T-helper 2 cell treated with Interferon-gamma antibody and Interleukin-4, amounts not matched to agents 100 ng/mL and 5 ng/mL, for 36 hours (primary cell): ENCODE results near the gene RASAL2. TPM values are rescaled to one million over a fixed set of nuclear protein-coding genes. Genes with fewer than 3 reads are reported as not detected.
"Not testable (repeated sequence)": the region's sequence is repeated elsewhere in the genome, so short reads cannot be mapped to it uniquely, and the experiment has no call there.

Experiments
- intact Hi-C: fragments of 100-400 bp; cut with micrococcal nuclease; formaldehyde crosslinking; loops from one replicate; pipeline ENCODE4 v1.15.1; 2023
- total RNA-seq: library from RNA; stranded (reverse); gene quantifications from 2 replicates; pipeline ENCODE4 v1.2.3, GENCODE V29; 2022

The RASAL2 gene
- total RNA-seq, 1 donor from 2014 or later, result 0.05 TPM

DNA sequence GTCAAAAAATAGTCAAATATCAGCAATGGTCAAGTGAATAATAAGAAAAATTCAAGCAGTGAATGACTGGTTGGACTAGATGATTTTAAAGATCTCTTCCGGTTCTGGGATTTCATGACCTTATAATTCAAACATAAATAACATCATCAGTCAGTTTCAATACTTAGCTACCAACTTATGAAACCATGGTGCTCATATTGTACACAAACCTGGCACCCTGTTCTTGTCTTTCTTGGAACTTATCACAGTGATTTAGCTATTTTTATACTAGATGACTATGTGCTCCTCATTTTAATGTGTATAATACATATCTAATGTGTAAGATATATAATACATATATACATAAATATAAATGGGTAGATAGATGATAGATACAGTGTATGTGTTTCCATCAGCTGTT lies 245.9 kb downstream of the RASAL2 start:
- intact Hi-C loops, result no loop called here

DNA sequence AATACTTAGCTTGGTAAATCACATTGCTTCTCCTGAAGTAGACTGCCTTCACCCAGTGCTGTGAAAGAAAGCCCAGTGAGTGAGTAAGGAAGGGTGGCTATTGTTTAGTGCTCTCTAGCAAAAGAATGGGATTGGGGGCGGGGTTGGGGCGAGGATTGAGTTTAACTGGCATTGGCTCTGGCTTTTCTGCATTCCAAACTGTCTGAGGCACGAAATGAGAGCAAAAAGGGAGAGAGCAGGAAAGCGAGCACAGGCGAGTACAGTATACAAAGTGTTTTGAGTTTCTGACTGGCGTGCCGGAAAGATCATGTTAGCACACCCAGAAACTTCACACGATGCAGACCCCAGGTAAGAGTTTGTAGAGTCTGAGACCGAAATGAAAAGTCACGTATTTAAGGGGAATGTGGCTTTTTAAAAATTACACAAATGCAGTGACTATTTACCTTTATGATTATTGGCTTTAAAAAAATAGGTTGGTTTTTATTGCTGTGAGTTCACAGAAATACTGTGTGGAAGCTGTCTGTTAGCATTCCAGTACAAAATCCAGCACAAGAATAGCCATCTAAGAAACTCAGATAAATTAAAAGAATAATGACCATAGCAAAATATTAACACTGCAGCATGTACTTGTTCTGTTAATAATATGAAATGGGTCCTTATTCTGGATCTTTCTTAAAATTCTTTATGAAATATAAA lies 247.5 kb downstream of the RASAL2 start:
- intact Hi-C loops, result no loop called here

DNA sequence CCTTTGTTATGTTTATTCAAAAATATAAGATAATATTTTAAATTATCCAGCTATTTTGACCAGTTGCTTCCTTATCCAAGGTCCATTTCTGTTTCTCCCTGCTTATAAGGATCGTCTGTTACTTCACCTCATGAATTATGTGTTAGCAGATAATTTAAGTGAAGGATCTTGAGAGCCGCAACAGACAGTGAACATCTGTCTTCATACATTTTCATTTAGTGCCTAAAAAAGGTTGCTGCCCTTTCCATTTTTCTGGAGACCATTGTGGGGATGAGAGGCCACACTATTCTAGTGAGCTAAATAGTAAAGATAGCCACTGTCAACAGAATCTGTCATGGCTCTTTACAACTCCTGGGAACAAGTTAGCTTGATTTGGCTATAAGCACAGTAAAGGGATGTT lies 248.8 kb downstream of the RASAL2 start:
- intact Hi-C loops, result no loop called here

DNA sequence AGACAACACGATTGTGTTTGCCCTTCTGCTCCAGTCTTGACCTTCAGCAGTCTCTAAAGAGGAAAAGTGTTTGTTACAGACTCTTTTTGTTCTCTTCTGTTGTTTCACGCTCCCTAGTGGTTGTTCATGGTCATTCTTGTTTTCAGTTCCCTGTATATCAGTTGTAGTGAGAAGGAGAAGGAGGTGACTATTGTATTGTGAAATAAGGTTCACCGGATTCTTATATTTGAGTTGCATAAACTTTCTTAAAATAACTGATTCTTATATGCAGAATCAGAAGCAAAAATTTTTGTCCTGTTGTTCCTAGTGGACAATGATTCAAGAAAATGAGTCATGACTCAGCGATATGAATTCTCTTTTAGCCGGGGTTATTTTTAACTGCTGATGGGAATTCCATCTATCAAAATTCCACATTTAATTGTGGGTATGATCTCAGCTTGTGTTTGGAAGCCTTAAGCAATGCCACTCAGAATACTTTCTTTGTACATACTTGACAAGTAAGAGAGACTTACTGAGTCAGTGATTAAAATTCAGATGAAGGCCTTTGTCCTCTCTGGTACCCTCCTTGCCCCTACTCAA lies 250.7 kb downstream of the RASAL2 start:
- intact Hi-C loops, result no loop called here

DNA sequence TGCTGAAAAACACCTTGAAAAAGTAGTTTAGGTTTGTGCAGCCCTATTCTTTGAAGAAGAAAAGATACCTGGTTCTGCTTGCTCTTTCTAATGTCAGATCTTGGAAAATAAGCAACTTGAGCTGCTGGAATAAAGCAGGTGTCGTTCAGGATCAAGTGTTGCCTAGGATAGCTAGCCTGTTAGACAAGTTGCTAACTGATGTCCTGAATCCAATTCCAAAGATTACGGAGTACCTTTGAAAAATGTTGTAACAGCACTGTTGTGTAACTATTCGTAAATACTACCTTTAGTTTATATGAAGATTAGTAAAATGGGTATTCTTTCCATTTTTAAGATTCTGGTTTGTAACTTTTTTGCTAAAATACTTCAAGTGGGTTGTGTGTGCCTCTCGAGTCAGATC lies 251.3 kb downstream of the RASAL2 start:
- intact Hi-C loops, result no loop called here

DNA sequence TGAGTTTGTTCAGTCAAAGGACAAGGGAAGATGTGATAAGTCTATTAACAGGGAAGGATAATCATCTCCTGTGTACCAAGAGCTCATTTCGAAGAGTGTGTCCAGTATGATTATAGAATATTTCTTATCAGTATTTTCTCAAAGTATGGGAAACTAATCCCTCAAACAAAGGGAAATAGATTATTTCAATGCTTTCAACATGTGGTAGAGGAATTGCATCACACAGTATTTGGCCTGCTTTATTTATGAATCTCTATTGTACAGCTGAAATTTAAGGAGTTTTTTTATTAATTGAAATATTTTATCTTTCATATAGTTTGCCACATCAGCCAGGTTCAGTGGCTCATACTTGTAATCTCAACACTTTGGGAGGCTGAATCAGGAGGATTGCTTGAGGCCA lies 251.9 kb downstream of the RASAL2 start:
- intact Hi-C loops, result no loop called here

DNA sequence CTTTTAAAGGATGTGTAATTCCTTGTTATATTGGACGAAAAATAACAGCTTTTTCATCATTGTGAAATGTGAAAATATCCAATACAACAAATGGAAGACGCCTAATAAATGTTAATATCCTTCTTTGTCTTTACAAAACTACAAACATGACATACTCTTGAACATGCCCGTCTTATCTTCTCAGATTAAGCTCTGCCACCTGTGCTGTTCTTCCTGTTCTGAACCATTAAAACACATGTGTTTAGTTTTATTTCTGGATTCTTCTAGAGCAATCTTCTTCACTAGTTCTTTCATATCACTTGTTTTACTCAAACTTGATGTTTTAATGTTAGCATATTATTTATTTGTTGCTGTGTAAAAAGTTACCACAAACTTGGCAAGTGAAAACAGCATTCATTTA lies 255.9 kb downstream of the RASAL2 start:
- intact Hi-C loops, result no loop called here

DNA sequence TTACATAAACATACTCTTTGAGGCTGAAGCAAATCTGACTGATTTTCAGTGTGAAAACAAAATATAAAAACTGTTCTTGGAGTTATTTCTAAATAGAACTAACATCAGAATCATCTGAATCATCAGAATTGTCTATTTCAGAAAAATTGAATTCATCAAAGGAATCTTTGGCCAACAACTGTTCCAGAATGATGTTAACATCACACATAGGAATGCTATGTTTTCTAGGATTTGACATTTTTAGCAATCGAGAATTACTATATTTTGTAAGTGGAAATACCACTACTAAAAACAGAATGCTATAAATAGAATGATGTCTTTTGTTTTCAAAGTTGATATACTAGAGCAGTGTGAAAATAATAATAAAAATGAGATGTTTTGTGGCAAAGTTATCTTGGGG lies 258.0 kb downstream of the RASAL2 start:
- intact Hi-C loops, result not testable (repeated sequence)

DNA sequence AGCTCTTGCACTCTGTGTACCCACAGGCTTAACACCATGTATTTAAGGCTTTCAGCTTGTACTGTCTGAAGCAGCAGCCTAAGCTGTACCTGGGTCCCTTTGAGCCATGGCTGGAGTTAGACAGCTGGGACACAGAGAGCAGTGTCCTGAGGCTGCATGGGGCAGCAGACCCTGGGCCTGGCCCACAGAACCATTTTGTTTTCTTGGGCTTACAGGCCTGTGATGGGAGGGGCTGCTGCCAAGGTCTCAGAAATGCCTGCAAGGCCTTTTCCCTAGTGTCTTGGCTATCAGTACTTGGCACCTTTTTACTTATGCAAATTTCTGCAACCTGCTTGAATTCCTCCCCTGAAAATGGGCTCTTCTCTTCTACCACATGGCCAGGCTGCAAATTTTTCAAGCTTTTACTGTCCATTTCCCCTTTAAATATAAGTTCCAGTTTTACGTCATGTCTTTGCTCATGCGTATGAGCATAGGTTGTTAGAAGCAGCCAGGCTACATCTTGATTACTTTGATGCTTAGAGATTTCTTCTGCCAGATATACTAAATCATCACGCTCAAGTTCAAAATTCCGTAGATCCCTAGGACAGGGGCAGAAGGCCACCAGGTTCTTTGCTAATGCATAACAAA lies 259.0 kb downstream of the RASAL2 start:
- intact Hi-C loops, result no loop called here

DNA sequence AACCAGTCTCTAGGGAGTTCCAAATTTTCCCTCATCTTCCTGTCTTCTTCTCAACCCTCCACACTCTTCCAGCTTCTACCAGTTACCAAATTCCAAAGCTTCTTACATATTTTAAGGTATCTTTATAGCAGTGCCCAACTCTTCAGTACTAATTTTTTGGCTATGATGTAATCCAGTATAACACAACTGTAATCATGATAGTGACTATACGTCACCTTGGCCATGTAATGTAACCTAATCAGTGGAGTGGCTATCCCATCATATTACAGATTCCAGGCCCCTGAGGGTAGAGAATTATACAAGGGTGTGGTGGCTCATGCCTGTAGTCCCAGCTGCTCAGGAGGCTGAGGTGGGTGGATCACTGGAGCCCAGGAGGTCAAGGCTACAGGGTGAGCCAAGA lies 259.6 kb downstream of the RASAL2 start:
- intact Hi-C loops, result no loop called here

DNA sequence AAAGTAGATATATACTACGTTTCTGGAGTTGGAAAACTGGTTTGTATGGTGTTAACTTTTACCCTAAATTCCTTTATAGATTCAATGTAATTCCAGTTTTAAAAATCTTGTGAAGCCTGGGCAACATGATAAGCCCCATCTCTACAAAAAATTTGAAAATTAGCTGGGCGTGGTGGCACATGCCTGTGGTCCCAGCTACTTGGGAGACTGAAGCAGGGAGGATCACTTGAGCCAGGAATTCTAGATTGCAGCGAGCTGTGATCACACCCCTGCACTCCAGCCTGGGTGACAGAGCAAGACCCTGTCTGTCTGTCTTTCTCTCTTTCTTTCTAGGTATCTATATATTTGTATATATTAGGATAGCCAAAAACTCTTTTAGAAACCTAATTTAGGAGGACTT lies 260.9 kb downstream of the RASAL2 start:
- intact Hi-C loops, result no loop called here

DNA sequence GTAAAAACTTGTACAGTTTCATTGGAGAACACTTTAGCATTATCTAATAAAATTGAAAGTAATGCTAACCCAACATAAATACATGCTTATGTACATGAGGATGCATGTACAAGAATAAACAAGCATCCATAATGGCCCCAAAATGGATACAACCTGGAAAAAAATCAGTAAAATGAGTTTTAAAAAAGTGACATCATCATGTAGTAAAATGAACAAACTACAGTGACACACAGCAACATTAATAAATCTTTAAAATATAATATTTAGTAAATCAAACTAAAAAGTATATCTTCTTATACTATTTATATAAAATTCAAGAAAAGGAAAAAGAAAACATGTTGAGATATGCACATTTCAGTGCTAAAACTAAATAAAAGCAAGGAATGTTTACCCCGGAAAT lies 262.4 kb downstream of the RASAL2 start:
- intact Hi-C loops, result no loop called here

DNA sequence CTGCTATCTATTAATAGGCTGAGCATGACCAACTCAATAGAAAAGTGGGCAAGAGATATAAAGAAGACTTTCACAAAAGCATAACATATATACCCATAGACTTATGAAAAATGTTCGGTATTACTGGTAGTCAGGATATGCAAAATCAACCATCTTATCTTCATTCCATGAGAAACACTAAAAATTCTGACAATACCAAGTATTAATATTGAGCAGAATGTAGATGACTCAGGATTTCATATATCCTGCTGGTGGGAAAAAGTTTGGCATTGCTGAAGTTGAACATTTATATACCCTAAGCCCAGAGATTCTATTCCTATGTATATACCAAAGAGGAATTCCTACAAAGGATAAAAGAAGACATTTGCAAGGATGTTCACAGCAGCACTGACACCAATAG lies 264.6 kb downstream of the RASAL2 start:
- intact Hi-C loops, result no loop called here

DNA sequence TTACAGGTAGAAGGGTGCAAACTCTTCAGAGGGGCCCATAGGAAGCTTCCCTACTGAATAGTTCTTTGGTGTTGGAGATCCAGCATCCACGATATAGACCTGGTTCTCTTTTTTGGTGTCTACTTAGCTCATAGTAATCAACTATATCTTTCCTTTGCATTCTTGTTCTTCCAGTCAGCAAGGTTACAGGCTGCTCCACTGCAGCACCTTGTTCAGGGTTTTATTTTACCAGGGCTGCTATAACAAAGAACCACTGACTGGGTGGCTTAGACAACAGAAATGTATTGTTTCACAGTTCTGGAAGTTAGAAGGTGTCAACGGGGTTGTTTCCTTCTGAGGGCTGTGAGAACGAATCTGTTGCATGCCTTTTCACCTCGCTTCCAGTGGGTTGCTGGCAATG lies 266.5 kb downstream of the RASAL2 start:
- intact Hi-C loops, result no loop called here

DNA sequence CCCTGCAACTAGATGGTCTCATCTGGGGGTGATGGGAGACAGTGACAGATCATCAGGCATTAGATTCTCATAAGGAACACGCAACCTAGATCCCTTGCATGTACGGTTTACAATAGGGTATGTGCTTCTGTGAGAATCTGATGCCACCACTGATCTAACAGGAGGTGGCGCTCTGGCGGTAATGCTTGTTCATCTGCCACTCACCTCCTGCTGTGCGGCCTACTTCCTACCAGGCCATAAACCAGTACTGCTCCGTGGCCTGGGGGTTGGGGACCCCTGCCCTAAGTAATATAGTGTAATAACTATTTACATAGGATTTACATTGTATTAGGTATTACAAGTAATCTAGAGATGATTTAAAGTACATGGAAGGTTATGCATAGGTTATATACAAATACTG lies 267.9 kb downstream of the RASAL2 start:
- intact Hi-C loops, result no loop called here

DNA sequence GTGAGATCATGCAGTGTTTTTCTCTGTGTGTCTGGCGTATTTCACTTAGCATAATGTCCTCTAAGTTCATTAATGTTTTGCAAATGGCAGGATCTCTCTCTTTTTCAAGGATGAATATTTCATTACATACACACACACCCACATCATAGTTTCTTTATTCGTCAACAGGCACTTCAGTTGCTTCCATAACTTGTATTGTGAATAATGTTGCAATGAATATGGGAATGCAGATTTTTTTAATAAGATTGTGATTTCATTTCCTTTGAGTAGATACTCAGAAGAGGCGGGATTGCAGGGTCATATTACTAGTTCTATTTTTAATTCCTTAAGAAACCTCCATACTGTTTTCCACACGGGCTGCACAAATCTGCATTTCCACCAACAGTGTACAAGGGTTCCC lies 268.8 kb downstream of the RASAL2 start:
- intact Hi-C loops, result no loop called here

DNA sequence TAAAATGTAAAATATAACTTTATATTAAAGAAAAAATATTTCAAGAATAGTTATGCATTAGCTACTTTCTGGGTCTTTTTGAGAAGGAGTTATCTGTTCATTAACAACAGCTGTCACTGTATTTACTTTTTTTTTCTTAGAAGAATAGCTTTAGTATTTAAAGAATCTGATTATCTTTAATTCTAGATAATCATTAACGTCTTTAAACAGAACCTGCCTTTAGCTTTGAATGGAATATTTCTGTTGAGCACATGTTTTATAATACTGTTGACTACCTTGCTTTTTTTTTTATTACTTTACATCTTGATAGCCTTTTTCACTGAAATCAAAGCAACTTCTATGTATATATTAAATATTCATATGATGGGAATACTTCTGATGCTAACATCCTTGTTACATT lies 270.9 kb downstream of the RASAL2 start:
- intact Hi-C loops, result no loop called here

DNA sequence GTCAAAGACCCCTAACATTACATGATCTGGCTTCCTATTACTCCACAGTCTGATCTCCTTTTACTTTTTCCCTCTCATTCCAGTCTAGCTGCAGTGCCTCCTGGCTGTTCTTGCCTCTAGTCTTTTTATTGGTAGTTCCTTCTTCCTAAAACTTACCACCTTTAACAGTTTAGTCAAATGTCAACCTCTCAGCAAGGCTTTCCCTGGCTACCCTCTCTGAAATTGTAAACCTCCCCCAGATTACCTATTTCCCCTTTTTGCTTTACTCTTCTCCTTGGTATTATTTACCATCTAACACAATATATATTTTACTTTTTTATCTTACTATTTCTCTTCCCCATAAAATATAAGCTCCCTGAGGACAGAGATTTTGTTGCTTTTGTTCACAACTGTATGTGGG lies 273.2 kb downstream of the RASAL2 start:
- intact Hi-C loops, result no loop called here

DNA sequence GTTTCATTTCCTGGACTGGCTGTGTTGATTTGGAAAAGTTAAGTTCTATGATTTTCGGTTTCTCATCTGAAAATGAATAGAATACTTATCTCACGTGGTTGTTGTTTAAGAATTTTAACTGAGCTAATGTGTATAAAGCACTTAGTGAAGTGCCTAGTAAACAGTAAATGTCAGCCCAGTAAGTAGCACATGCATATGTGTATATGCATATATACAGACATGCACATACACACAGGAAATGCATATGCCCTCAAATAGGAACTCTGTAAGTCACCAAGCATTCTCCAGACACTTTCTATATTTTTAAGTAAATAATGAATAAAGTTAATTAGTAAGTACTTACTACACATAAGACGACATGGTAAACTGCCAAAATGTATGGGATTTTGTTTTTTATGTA lies 274.3 kb downstream of the RASAL2 start:
- intact Hi-C loops, result no loop called here

DNA sequence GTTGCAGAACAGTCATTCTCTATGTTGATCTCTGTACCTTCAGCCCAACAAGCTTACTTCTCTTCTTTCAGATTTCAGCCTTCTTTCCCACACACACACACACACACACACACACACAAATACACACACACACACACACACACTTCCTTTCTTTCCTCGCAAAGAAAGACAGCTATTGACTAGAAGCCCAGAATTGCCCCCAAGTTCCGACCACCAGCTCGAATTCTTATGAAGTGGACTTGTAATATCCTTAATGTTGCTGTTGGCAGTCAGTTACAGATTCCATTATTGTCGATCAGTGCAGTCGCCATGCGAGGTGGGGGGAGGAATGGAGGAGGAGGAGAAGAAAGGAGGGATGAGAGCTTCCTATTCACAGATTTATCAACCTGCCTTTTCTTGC lies 277.3 kb downstream of the RASAL2 start:
- intact Hi-C loops, result no loop called here

DNA sequence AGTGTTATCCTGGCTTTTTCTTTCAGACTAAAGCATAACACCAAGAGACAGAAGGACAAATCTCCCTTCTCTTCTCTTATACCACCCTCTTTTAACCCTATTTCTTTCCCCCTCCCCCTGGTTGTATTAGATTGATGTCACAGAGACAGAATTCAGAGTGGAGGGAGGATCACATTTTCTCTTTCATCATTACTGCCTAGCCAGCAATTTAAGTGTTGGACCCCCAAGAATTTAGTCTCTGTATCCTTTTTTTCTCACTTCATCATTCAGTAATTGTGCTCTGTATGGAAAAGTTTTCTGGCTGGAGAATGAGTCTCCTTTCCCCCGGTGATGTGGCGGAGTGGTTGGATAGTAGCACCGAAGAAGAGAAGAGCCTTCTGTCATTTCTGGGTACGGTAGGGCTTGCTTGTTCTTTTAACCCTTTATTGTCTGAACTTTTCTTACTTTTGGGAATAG lies 278.1 kb downstream of the RASAL2 start:
- intact Hi-C loops, result no loop called here

DNA sequence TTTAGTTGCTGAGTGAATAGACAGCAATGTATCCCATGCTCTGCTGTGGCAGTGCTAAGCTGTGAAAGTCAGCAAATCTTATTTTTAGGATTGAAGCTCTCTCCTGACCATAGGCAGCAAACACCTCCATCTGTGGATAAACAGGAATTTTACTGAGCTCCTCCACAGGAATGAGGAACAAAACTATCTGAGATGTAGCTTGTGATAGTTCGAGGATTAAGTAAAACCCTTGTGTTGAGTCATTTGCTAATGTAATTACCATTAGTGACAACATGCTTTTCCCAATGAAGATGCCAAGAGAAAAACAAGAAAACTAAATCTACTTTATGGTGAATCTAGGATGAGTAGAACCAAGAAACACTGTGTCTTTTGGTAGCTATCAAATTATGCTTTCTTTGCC lies 280.1 kb downstream of the RASAL2 start:
- intact Hi-C loops, result no loop called here

DNA sequence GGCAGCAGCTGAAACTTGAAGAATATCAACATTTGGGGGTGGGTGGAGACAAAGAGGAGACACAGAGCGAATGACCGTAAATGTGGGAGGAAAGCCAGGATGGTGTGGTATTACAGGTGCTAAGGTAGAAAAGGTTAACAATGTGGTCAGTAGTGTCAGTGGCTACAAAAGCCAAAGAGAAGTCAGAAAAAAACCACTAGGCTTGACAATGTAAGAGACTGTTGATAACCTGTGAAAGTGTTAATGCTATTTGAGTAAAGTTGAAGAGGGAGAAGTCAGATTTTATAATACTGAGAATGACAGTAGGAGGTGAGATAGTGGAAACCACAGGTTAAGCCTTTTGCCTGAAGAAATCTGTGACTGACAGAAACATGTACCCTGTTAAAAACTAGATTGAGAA lies 282.1 kb downstream of the RASAL2 start:
- intact Hi-C loops, result no loop called here
